Epithelial cell of esophagus (primary cell): ENCODE measurements around the gene SLC38A9.

Experiments
- DNase-seq: peaks from one replicate; pipeline ENCODE4 v3.0.0; 2010; ENCODE audit warnings: low read depth
- H3K4me3 ChIP-seq: 2 replicates; pipeline ENCODE4 v1.5.1; 2011; ENCODE audit warnings: mild to moderate bottlenecking, low read length, control low read depth
- CTCF ChIP-seq: IDR thresholded peaks from 2 replicates; pipeline ENCODE4 v1.5.1; 2011; ENCODE audit warnings: low read depth, mild to moderate bottlenecking, low read length, control low read depth, inconsistent platforms; ENCODE audit not compliant: insufficient read depth; ENCODE audit errors: missing control alignments

SLC38A9 gene

DNA sequence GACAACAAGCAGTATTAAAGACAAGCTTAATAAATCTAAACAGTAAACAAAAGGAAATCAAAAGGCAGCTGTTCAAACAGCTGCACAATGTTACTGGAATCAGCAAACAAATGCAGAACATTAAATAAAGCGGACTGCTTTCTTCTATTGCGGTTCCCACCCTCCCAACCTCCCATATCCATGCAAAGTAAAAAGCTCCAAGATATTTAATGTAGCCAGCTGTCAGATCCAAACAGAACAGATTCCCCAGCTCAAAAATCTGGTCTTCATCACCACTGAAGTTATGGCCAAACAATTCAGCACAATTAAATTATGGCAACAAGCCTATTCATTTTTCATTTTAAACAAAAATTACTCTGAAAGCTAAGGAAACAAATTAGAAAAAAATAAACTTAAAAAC lies 75.9 kb downstream of the SLC38A9 start:
- no peak overlapping the region for H3K4me3 ChIP-seq
- no peak for DNase-seq
- no peak for TF ChIP-seq CTCF

DNA sequence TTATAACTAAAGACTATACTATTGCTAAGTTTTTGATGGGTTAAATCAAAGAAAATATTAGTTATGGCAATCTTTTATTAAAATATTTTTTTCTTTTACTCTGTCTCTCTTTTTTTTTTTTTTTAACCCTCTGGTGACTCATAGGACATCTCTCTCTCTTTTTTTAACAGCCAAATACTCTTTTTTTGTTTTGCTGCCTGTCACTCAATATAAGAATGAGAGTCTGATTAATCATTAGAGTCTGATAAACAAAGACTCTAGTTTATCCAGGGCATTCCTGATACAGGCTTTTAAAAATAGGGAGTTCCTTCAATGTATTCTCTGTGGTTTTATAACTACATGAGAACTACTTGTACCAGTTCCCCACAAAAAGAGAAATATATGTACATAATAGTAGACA lies 77.3 kb downstream of the SLC38A9 start:
- no peak overlapping the region for H3K4me3 ChIP-seq
- TF ChIP-seq CTCF, result no peak
- DNase-seq, result peak; percentile 8

GRCh38 chr5:55634209-55634805 lies 77.8 kb downstream of the SLC38A9 start:
- DNase-seq, result no peak
- TF ChIP-seq CTCF, result no peak
- no peak overlapping the region for H3K4me3 ChIP-seq

DNA sequence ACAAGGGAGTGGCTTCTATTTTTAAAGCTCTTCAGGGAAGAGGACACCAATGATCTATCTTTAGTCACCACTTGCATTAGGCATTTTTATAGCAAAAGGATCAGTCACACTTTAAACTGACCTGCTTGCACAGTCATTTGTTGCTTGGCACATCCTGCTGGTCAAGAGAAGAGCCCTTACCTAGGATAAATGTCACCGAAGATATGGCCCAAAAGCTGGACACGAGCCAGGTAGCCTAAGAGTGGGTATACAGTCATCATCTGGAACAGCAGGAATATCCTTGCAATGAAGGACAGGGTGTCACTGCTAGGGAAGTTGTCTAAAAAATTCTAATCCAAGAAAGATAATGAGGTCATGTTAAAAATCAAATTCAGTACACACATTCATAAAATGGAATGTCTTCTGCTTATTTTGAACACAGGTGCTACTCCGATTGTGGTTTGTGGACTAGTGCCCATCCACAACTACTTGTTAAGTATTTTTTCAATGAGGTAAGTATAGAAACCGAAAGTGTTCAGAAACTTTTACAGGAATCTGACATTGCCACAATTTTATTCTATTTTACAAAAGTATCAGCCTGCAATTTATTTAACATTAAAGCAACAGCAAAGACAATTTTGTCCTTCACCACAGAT lies 78.4 kb downstream of the SLC38A9 start:
- peak; percentile 37 for DNase-seq
- no peak overlapping the region for H3K4me3 ChIP-seq
- no peak for TF ChIP-seq CTCF

GRCh38 chr5:55629815-55630214 lies 82.3 kb downstream of the SLC38A9 start:
- no peak for TF ChIP-seq CTCF
- DNase-seq, result no peak
- H3K4me3 ChIP-seq, result no peak overlapping the region

- no peak for DNase-seq
- no peak for TF ChIP-seq CTCF
- no peak overlapping the region for H3K4me3 ChIP-seq
Measured at GRCh38 chr5:55626790-55627189, 85.3 kb downstream of the SLC38A9 start.

DNA sequence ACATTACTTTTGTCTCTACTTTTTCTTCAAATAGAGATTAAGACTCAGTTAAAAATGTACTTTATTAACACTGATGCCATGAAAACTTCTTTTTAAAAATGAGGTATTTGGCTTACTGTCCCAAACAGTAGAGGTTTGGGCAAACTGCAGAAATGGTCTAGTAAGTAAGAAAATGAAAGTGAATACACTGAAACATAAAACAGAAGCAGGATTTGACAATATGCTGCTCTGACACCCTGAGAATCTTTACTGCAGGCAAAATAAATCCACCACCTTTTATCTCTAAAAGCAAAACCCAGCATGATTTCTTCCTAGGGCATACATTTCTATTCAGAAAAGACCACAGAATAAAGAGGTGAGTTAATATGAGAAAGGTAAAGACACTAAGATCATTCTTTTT lies 86.2 kb downstream of the SLC38A9 start:
- TF ChIP-seq CTCF, result no peak
- no peak overlapping the region for H3K4me3 ChIP-seq
- DNase-seq, result no peak
